ENCODE measurements around the gene DNASE1L3.

DNA sequence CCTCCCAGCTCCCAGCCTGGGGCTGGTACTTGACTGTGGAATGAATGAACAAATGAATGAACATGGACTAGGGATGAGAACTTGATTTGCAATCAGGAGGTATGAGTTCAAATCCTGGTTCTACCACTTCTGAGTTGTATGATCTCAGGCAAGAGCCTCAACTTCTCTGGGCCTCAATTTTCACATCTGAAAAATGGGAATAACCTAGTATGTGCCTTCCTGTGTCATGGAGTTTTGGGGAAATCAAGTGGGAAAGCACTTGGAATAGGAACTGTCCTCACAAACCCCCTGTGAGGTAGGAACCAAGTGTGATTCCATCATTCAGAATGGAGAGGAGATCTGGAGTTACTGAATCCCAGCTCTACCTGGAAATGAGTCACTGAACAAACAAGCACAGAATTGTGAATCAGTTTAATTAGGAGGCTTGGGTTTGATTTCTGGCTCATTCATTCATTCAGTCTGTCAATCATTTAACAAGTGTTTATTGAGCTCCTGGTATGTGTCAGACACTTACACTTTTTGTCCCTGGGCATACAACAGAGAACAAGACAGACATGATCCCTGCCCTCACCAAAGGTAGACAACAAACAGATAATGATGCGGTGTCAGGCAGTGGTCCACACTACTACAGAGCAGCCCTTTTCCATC, 29.7 kb downstream of the DNASE1L3 start:
- TF ChIP-seq, protein P1, sequence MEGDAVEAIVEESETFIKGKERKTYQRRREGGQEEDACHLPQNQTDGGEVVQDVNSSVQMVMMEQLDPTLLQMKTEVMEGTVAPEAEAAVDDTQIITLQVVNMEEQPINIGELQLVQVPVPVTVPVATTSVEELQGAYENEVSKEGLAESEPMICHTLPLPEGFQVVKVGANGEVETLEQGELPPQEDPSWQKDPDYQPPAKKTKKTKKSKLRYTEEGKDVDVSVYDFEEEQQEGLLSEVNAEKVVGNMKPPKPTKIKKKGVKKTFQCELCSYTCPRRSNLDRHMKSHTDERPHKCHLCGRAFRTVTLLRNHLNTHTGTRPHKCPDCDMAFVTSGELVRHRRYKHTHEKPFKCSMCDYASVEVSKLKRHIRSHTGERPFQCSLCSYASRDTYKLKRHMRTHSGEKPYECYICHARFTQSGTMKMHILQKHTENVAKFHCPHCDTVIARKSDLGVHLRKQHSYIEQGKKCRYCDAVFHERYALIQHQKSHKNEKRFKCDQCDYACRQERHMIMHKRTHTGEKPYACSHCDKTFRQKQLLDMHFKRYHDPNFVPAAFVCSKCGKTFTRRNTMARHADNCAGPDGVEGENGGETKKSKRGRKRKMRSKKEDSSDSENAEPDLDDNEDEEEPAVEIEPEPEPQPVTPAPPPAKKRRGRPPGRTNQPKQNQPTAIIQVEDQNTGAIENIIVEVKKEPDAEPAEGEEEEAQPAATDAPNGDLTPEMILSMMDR (IDR thresholded peaks at IDR 0.05 in 8 of 11, conservative IDR thresholded peaks at IDR 0.05 in 3 of 11): no peak
- no peak for TF ChIP-seq POLR2AphosphoS5 (IDR thresholded peaks at IDR 0.05)
- no peak for TF ChIP-seq POLR2A (IDR thresholded peaks at IDR 0.05)

Measured in spleen (tissue), 7 donors.